Mesenchymal stem cell (in vitro differentiated cells and primary cell): ENCODE data around the gene TRPC4AP.
A peak's percentile ranks its signal among the peaks of the same experiment; 100 is the strongest.
"Not testable (repeated sequence)": the region's sequence is repeated elsewhere in the genome, so short reads cannot be mapped to it uniquely, and the experiment has no call there.

Experiments
- DNase-seq: peaks from one replicate; pipeline ENCODE4 v3.0.0-alpha.2; 2013
- H2AFZ ChIP-seq: one replicate; pipeline ENCODE4 v1.6.1; 2013; ENCODE audit warnings: low read depth, mild to moderate bottlenecking, control low read depth, inconsistent platforms, low read length, moderate library complexity
- H2AK5ac ChIP-seq: 2 replicates; pipeline ENCODE4 v1.6.1; 2013; ENCODE audit warnings: low read length, moderate library complexity, mild to moderate bottlenecking, inconsistent platforms; ENCODE audit not compliant: severe bottlenecking
- H2BK120ac ChIP-seq: one replicate; pipeline ENCODE4 v1.6.1; 2013; ENCODE audit warnings: low read depth, mild to moderate bottlenecking, inconsistent platforms, low read length, moderate library complexity
- H2BK12ac ChIP-seq, 2 experiments: one replicate each; pipeline ENCODE4 v1.6.1; 2013; ENCODE audit warnings: inconsistent platforms in 2 of 2, low read length in 2 of 2, mild to moderate bottlenecking in 2 of 2, moderate library complexity in 2 of 2, control low read depth in 1 of 2
- H2BK15ac ChIP-seq: one replicate; pipeline ENCODE4 v1.6.1; 2013; ENCODE audit warnings: mild to moderate bottlenecking, low read depth, inconsistent platforms; ENCODE audit not compliant: poor library complexity, severe bottlenecking
- H2BK5ac ChIP-seq: 2 replicates; pipeline ENCODE4 v1.6.1; 2013; ENCODE audit warnings: low read depth, mild to moderate bottlenecking, low read length, control low read depth, inconsistent platforms; ENCODE audit not compliant: poor library complexity, severe bottlenecking
- H3K14ac ChIP-seq, 2 experiments: one replicate each; pipeline ENCODE4 v1.6.1; 2013; ENCODE audit warnings: inconsistent platforms in 2 of 2, low read length in 2 of 2, control low read depth in 1 of 2, mild to moderate bottlenecking in 1 of 2, moderate library complexity in 1 of 2
- H3K18ac ChIP-seq, 2 experiments: one replicate each; pipeline ENCODE4 v1.6.1; 2013; ENCODE audit warnings: inconsistent platforms in 2 of 2, low read length in 2 of 2, control low read depth in 1 of 2, low read depth in 1 of 2, mild to moderate bottlenecking in 1 of 2
- H3K23ac ChIP-seq, 2 experiments: one replicate each; pipeline ENCODE4 v1.6.1; 2013; ENCODE audit warnings: inconsistent platforms in 2 of 2, low read length in 2 of 2, mild to moderate bottlenecking in 2 of 2, moderate library complexity in 2 of 2, control low read depth in 1 of 2
- H3K27ac ChIP-seq: 2 replicates; pipeline ENCODE4 v1.5.1; 2013; ENCODE audit warnings: mild to moderate bottlenecking, moderate library complexity, low read length, control low read depth, inconsistent platforms; ENCODE audit not compliant: poor library complexity, severe bottlenecking
- H3K27me3 ChIP-seq, 2 experiments: 2 replicates each; pipeline versions ENCODE4 v1.6.1 to v1.7.0; 2013; ENCODE audit warnings: low read length in 2 of 2, mild to moderate bottlenecking in 2 of 2, moderate library complexity in 2 of 2, control low read depth in 1 of 2, inconsistent platforms in 1 of 2; ENCODE audit not compliant: control insufficient read depth in 1 of 2, insufficient read depth in 1 of 2
- H3K36me3 ChIP-seq, 2 experiments: 2 replicates each; pipeline versions ENCODE4 v1.6.1 to v1.7.0; 2013; ENCODE audit warnings: low read length in 2 of 2, control low read depth in 1 of 2, inconsistent platforms in 1 of 2, low read depth in 1 of 2, mild to moderate bottlenecking in 1 of 2; ENCODE audit not compliant: insufficient read depth in 2 of 2, control insufficient read depth in 1 of 2
- H3K4ac ChIP-seq, 2 experiments: one replicate each; pipeline ENCODE4 v1.6.1; 2013; ENCODE audit warnings: inconsistent platforms in 2 of 2, low read length in 2 of 2, mild to moderate bottlenecking in 2 of 2, moderate library complexity in 2 of 2, control low read depth in 1 of 2, low read depth in 1 of 2
- H3K4me1 ChIP-seq: 2 replicates; pipeline ENCODE4 v1.6.1; 2013; ENCODE audit warnings: low read depth, low read length, control low read depth; ENCODE audit not compliant: control insufficient read depth, insufficient read depth
- H3K4me2 ChIP-seq: 2 replicates; pipeline ENCODE4 v1.6.1; 2013; ENCODE audit warnings: low read length, mild to moderate bottlenecking, inconsistent platforms; ENCODE audit not compliant: poor library complexity, severe bottlenecking
- H3K4me3 ChIP-seq, 2 experiments: 2 replicates each; pipeline versions ENCODE4 v1.5.1 to v1.7.0; 2013; ENCODE audit warnings: low read length in 2 of 2, mild to moderate bottlenecking in 2 of 2, control low read depth in 1 of 2, low read depth in 1 of 2; ENCODE audit not compliant: insufficient read depth in 1 of 2
- H3K79me1 ChIP-seq: replicated peaks from 2 replicates; pipeline ENCODE4 v1.6.1; 2013; ENCODE audit warnings: mild to moderate bottlenecking, control low read depth, low read length, inconsistent platforms; ENCODE audit not compliant: poor library complexity, severe bottlenecking
- H3K9ac ChIP-seq: 2 replicates; pipeline ENCODE4 v1.7.0; 2013; ENCODE audit warnings: mild to moderate bottlenecking, low read length, moderate library complexity
- H3K9me3 ChIP-seq: 2 replicates; pipeline ENCODE4 v1.7.0; 2013; ENCODE audit warnings: mild to moderate bottlenecking, low read length; ENCODE audit not compliant: control insufficient read depth
- H4K8ac ChIP-seq: one replicate; pipeline ENCODE4 v1.6.1; 2013; ENCODE audit warnings: inconsistent platforms, mild to moderate bottlenecking, low read length, moderate library complexity
- H4K91ac ChIP-seq: one replicate; pipeline ENCODE4 v1.6.1; 2013; ENCODE audit warnings: mild to moderate bottlenecking, low read length, inconsistent platforms
- whole genome bisulfite sequencing: methylation state at CpG from one replicate; pipeline ENCODE4 v1.1.7; 2013; ENCODE audit warnings: mixed read lengths; 5-methylcytosine and 5-hydroxymethylcytosine counted together

The TRPC4AP gene

DNA sequence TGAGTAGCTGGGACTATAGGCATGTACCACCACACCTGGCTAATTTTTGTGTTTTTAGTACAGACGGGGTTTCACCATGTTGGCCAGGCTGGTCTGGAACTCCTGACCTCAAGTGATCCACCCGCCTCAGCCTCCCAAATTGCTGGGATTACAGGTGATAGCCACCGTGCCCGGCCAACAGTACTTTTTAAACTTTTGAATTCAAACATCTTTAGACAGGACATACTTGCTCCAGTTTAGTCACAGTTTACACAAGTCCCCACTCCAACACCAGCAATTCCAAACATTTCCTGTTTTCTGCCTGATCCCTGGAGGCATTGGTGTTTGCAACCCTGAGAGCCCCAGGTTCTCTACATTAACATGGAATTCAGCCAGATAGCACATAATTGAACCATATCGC is 40.0 kb downstream of the TRPC4AP start:
- 58% methylated on average over 4 of the region's 5 CpGs for WGBS

DNA sequence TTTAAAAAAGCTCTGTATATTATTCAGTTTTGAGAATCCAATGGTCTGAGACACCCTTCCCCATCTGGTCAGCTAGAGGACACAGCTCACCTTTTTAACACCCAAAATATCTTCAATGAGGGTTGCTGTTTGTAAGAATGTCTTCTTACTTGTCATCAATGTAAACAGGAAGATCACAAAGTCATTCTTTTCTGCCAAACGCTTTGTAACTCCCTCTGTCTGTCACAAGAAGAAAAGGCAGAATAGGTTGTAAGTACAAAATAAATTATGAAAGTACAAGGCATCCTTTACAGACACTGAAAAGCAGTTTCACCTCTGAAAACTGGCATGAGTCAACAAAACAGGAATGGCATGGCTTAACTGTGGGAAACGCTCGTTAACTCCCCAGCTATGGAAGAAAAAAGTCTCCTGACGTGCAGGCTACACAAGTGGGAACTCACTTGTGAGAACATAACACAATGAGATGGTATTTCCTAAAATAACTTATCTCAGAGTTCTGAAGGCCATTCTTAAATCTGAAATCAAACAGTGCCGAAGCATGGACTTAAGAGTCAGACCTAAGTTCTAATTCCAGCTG is 42.7 kb downstream of the TRPC4AP start:
- Histone ChIP-seq H2BK12ac (no peak overlapping the region), H3K9ac (no peak overlapping the region), H3K9me3 (no peaks in the 10 kb centered on the region), H3K18ac (no peak overlapping the region), H2AK5ac (no peak overlapping the region), H4K91ac (no peak overlapping the region), H3K23ac (no peak overlapping the region), H3K36me3 (peaks cover 21 to 80% of the 10 kb centered on the region in 2 experiments), H3K4me3 (no peak overlapping the region), H2BK15ac (no peak overlapping the region), H3K27ac (no peak overlapping the region), H2AFZ (no peak overlapping the region), H2BK120ac (no peak overlapping the region), H4K8ac (no peak overlapping the region), H2BK5ac (no peak overlapping the region), H3K4me1 (peaks cover 4% of the 10 kb centered on the region), H3K4ac (no peak overlapping the region), H3K27me3 (no peaks in the 10 kb centered on the region), H3K79me1 (peaks cover 47% of the 10 kb centered on the region), H3K14ac (no peak overlapping the region), H3K4me2 (no peak overlapping the region)
- 64% methylated on average over 4 of the region's 5 CpGs for WGBS
- DNase-seq: peak; percentile 70

More for the DNA sequence above, 40.0 kb downstream of the TRPC4AP start:
- not testable (repeated sequence) for H3K4me3 ChIP-seq, H2BK120ac ChIP-seq, H4K8ac ChIP-seq, H3K4me2 ChIP-seq, H3K18ac ChIP-seq, H3K9me3 ChIP-seq, H2BK5ac ChIP-seq, H3K9ac ChIP-seq, H2AFZ ChIP-seq, H3K27ac ChIP-seq, H2AK5ac ChIP-seq, H3K27me3 ChIP-seq, H3K4me1 ChIP-seq, H3K14ac ChIP-seq, H3K4ac ChIP-seq, H4K91ac ChIP-seq, H2BK15ac ChIP-seq, H3K23ac ChIP-seq, H2BK12ac ChIP-seq
- peak; percentile 50 for DNase-seq
- H3K36me3 ChIP-seq: peaks cover 13 to 78% of the 10 kb centered on the region in 2 experiments
- peaks cover 45% of the 10 kb centered on the region for H3K79me1 ChIP-seq

DNA sequence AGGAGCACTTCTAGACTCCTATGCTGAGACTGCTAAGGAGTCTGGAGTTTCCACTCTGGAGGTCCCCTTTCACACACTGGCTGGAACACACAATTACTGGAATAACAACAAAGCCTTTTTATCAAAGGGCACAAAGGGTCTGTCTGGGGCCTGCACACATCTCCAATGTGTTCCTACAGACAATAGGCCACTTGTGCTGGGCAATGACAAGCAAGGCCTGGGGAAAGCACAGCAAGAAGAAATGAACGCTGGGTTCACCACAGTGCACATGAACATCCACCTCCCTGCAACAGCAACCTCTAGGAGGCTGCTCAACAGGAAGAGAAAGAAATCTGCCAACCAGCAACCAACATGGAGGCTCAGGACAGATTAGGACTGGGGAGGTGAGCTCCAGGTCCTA is 43.9 kb downstream of the TRPC4AP start:
- WGBS: 100% methylated on average over 1 of the region's 1 CpG
- Histone ChIP-seq H3K79me1 (peaks cover 48% of the 10 kb centered on the region), H3K18ac (no peak overlapping the region), H3K14ac (no peak overlapping the region), H3K4ac (no peak overlapping the region), H3K4me1 (peaks cover 4% of the 10 kb centered on the region), H3K27ac (no peak overlapping the region), H2AFZ (no peak overlapping the region), H2BK12ac (no peak overlapping the region), H3K4me2 (no peak overlapping the region), H4K91ac (no peak overlapping the region), H2BK120ac (no peak overlapping the region), H3K4me3 (no peak overlapping the region), H3K27me3 (no peaks in the 10 kb centered on the region), H3K9ac (no peak overlapping the region), H2BK15ac (no peak overlapping the region), H2AK5ac (no peak overlapping the region), H4K8ac (no peak overlapping the region), H3K23ac (no peak overlapping the region), H3K9me3 (no peaks in the 10 kb centered on the region), H2BK5ac (no peak overlapping the region), H3K36me3 (peaks cover 24 to 80% of the 10 kb centered on the region in 2 experiments)
- no peak for DNase-seq

DNA sequence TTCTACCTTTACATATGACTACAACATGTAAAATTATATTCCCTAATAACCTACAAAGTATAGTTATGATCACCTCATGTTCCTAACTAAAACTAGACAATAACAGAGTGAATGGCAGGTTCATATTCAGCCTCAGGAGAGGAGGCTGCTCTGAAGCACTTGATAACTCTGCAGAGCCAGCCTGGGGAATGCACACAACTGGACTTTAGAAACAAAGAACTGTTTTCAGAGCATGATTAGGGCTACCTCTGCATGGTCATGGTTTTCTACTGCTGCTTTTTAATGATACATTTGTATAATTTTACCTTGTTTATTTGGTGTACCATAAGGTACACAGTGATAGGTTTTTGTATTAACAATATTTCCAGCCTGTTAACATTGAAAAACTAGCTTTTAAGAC is 50.3 kb downstream of the TRPC4AP start:
- no peak overlapping the region for H2BK15ac ChIP-seq
- H3K4me2 ChIP-seq: no peak overlapping the region
- H4K8ac ChIP-seq: no peak overlapping the region
- H3K4ac ChIP-seq: no peak overlapping the region
- no peaks in the 10 kb centered on the region for H3K9me3 ChIP-seq
- no peak overlapping the region for H2BK120ac ChIP-seq
- H3K4me3 ChIP-seq: no peak overlapping the region
- H3K18ac ChIP-seq: no peak overlapping the region
- no peak overlapping the region for H4K91ac ChIP-seq
- no peak overlapping the region for H2BK5ac ChIP-seq
- no peaks in the 10 kb centered on the region for H3K4me1 ChIP-seq
- H3K27ac ChIP-seq: no peak overlapping the region
- no peak overlapping the region for H3K14ac ChIP-seq
- H2BK12ac ChIP-seq: no peak overlapping the region
- DNase-seq: no peak
- no peak overlapping the region for H3K9ac ChIP-seq
- H3K36me3 ChIP-seq: peaks cover 25 to 85% of the 10 kb centered on the region in 2 experiments
- H2AFZ ChIP-seq: no peak overlapping the region
- peaks cover 36% of the 10 kb centered on the region for H3K79me1 ChIP-seq
- no peaks in the 10 kb centered on the region for H3K27me3 ChIP-seq
- H3K23ac ChIP-seq: no peak overlapping the region
- H2AK5ac ChIP-seq: no peak overlapping the region
